HFFc6 (cell line): ENCODE results near the gene C1orf115. TPM values are rescaled to one million over a fixed set of nuclear protein-coding genes. Genes with fewer than 3 reads are reported as not detected.

Experiments used
- DNase-seq: peaks from one replicate; pipeline ENCODE4 v3.0.0-alpha.2; 2018
- H3K27ac Mint-ChIP-seq: 2 replicates; pipeline ENCODE4 v1.8.0; 2020; ENCODE audit warnings: mild to moderate bottlenecking, mixed read lengths
- H3K27me3 Mint-ChIP-seq: 2 replicates; pipeline ENCODE4 v1.8.0; 2021; ENCODE audit warnings: mild to moderate bottlenecking, moderate library complexity, mixed read lengths; ENCODE audit not compliant: insufficient read depth
- H3K36me3 Mint-ChIP-seq: 2 replicates; pipeline ENCODE4 v1.8.0; 2021; ENCODE audit warnings: low read depth, mixed read lengths
- H3K4me1 Mint-ChIP-seq: 2 replicates; pipeline ENCODE4 v1.8.0; 2020; ENCODE audit warnings: low read depth, mixed read lengths
- H3K4me3 Mint-ChIP-seq: 2 replicates; pipeline ENCODE4 v1.8.0; 2020; ENCODE audit warnings: mild to moderate bottlenecking, moderate library complexity, mixed read lengths
- H3K9me3 Mint-ChIP-seq: 2 replicates; pipeline ENCODE4 v1.8.0; 2020; ENCODE audit warnings: mild to moderate bottlenecking, mixed read lengths
- total RNA-seq, 6 experiments: library from RNA; stranded (reverse); fragmentation: NEBNext Ultra II Directional; extraction: Animal tissue kit (Norgen Biotek cat#: 25700); gene quantifications; 2 replicates in 1 of 6; 3 replicates in 5 of 6; pipeline ENCODE4 v1.2.3, GENCODE V29; 2021
- TF ChIP-seq, protein P1 (sequence below): fragments of 200-600 bp; sonication (generic); IDR thresholded peaks from 2 replicates; pipeline ENCODE4 v1.5.0; 2021; ENCODE audit warnings: antibody characterized with exemption, mild to moderate bottlenecking

Gene C1orf115
- total RNA-seq, 6 experiments from 2014 or later: 0.08 to 0.50 (median 0.19) TPM

GRCh38 chr1:220687809-220688208, 2.4 kb upstream of the C1orf115 start:
- DNase-seq: no peak
- Mint-ChIP-seq H3K4me3 (no peak overlapping the region), H3K9me3 (no peaks in the 10 kb centered on the region), H3K36me3 (no peaks in the 10 kb centered on the region), H3K27me3 (peaks cover 3% of the 10 kb centered on the region), H3K27ac (no peak overlapping the region), H3K4me1 (peaks cover 6% of the 10 kb centered on the region; the same call in 1 of the 2 replicates)
- TF ChIP-seq, protein P1, sequence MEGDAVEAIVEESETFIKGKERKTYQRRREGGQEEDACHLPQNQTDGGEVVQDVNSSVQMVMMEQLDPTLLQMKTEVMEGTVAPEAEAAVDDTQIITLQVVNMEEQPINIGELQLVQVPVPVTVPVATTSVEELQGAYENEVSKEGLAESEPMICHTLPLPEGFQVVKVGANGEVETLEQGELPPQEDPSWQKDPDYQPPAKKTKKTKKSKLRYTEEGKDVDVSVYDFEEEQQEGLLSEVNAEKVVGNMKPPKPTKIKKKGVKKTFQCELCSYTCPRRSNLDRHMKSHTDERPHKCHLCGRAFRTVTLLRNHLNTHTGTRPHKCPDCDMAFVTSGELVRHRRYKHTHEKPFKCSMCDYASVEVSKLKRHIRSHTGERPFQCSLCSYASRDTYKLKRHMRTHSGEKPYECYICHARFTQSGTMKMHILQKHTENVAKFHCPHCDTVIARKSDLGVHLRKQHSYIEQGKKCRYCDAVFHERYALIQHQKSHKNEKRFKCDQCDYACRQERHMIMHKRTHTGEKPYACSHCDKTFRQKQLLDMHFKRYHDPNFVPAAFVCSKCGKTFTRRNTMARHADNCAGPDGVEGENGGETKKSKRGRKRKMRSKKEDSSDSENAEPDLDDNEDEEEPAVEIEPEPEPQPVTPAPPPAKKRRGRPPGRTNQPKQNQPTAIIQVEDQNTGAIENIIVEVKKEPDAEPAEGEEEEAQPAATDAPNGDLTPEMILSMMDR: no peak

DNA sequence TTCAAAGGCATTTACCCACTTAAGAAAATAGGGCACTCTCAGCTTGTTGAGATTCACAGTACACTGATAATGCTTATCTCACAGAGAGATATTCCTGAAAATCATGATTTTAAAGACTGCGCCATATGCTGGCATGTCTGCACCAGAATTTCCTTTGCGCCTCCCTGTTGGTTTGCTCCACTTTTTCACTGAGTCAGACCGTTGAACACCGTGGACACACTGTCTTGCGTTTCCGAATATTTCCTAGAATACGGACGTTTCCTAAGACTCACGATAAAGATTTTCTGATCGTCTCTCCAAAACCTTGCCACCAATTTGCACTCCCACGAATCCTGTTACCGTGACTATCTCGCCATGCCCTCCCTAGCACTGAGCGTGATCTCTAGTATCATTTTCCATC, 497 bp upstream of the C1orf115 start:
- TF ChIP-seq, protein P1: no peak
- H3K27ac Mint-ChIP-seq: no peak overlapping the region
- H3K27me3 Mint-ChIP-seq: peaks cover 3% of the 10 kb centered on the region
- H3K36me3 Mint-ChIP-seq: no peaks in the 10 kb centered on the region
- no peak for DNase-seq
- H3K4me3 Mint-ChIP-seq: peak overlapping the region; percentile 42
- H3K9me3 Mint-ChIP-seq: no peaks in the 10 kb centered on the region
- H3K4me1 Mint-ChIP-seq: peaks cover 6% of the 10 kb centered on the region; the same call in 1 of the 2 replicates

GRCh38 chr1:220691053-220691684, 1.0 kb downstream of the C1orf115 start:
- TF ChIP-seq, protein P1: no peak
- no peaks in the 10 kb centered on the region; the same call in none of the 2 replicates for H3K27me3 Mint-ChIP-seq
- no peak overlapping the region for H3K27ac Mint-ChIP-seq
- H3K36me3 Mint-ChIP-seq: no peaks in the 10 kb centered on the region
- H3K4me3 Mint-ChIP-seq: no peak overlapping the region
- H3K4me1 Mint-ChIP-seq: peaks cover 6% of the 10 kb centered on the region; the same call in 1 of the 2 replicates
- no peaks in the 10 kb centered on the region for H3K9me3 Mint-ChIP-seq
- no peak for DNase-seq

DNA sequence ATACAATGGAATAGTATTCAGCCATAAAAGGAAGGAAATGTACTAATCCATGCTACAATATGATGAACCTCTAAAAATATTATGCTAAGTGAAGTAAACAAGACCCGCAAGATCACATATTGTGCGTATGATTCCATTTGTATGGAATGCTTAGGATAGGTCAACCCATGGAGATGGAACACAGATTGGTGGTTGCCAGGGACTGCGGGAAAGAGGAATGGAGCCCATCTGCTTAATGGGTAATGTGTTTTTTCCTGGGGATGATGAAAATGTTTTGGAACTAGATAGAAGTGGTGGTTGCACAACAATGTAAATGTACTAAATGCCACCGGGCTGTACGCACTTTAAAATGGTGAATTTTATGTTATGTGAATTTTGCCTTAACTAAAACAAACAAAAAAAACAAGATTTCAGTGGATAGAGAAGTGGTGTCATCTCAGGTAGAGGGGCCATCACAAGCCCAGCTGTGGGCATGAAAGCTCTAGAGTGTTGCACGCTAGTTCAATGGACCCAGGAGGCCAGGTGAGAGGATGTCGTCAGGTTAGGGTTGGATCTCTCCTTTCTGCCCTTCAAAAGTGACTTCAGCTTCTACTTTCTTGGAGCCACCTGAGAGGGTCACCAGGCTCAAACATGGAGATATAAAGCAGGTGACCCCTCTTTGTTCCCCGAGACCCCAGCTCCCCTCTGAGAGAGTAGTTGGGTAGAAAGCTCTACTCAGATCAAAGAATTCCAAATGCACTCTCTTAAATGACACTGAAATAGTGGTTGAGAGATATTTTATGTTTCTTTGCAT, 2.5 kb downstream of the C1orf115 start:
- DNase-seq: peak; percentile 57
- no peaks in the 10 kb centered on the region for H3K36me3 Mint-ChIP-seq
- H3K27me3 Mint-ChIP-seq: no peaks in the 10 kb centered on the region; the same call in 1 of the 2 replicates
- TF ChIP-seq, protein P1: no peak
- H3K27ac Mint-ChIP-seq: no peak overlapping the region
- no peaks in the 10 kb centered on the region for H3K9me3 Mint-ChIP-seq
- H3K4me1 Mint-ChIP-seq: peaks cover 6% of the 10 kb centered on the region; the same call in 1 of the 2 replicates
- H3K4me3 Mint-ChIP-seq: no peak overlapping the region

DNA sequence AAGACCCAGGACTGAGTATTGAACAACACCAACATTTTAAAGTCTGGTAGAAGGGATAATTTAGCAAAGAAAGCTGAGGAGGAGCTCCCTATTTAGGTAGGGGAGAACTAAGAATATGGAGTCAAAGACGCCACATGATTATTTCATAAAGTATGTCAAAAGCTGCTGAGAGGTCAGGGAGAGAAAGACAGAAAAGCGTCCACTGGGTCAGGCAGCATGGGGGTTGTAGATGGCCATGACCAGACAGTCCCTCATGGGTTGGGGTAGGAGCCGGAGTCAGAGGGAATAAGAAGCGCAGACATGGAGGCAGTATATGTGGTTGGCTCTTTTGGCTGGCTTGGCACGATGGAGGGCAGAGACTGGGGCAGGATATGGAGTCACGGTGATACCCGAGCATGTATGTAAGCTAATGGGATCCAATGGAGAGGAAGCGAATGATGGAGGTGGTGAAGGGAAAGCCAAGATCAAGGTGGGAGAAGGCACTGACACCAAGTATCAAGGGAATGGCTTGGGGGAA, 4.8 kb downstream of the C1orf115 start:
- TF ChIP-seq, protein P1: no peak
- Mint-ChIP-seq H3K4me3 (no peak overlapping the region), H3K9me3 (no peaks in the 10 kb centered on the region), H3K36me3 (no peaks in the 10 kb centered on the region), H3K27ac (no peak overlapping the region), H3K27me3 (no peaks in the 10 kb centered on the region; the same call in none of the 2 replicates), H3K4me1 (peaks cover 1% of the 10 kb centered on the region; the same call in 1 of the 2 replicates)
- DNase-seq: no peak
